Measurements from ENCODE around the gene LARP1.
"Not testable (repeated sequence)": the region's sequence is repeated elsewhere in the genome, so short reads cannot be mapped to it uniquely, and the experiment has no call there.

Gene LARP1

DNA sequence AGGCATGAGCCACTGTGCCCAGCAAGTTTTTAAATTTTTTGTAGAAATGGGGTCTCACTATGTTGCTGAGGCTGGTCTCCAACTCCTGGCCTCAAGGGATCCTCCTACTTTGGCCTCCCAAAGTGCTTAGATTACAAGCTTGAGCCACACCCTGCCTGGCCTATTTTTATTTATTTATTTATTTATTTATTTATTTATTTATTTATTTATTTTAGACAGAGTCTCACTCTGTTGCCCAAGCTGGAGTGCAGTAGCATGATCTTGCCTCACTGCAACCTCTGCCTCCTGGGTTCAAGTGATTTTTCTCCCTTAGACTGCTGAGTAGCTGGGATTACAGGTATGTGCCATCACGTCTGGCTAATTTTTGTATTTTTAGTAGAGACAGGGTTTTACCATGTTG is 18.8 kb upstream of the LARP1 start:
- DNase-seq: not testable (repeated sequence)

DNA sequence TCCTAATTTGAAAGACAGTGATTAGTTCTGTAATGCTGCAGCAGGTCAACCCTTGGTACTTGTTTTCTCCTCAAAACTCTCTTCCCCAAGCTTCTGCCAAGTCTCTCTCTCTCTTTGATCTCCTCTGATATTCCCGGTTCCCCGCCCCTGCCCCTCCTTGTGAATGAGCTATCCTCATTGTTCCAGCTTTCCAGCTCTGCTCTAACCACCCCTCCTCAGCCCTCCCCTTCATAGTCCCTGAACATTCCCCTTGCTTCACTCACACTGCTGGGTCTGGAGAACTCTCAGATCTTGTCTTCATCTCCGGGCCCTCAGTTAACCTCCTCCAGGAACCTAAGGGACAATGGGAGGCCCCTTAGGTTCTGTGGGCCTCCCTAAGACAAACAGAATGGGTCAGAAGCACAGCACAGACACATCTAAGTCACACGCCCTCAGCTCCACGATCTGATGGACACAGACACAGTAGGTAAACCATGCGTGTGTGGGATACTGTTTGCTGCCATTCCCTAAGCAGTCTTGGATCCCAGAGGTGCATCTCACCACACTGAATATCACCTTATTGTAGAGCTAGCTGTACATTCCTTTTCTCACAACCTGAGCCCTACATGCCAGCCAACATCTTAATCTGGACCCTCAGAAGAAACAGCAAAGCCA is 17.4 kb upstream of the LARP1 start:
- DNase-seq: no peak

DNA sequence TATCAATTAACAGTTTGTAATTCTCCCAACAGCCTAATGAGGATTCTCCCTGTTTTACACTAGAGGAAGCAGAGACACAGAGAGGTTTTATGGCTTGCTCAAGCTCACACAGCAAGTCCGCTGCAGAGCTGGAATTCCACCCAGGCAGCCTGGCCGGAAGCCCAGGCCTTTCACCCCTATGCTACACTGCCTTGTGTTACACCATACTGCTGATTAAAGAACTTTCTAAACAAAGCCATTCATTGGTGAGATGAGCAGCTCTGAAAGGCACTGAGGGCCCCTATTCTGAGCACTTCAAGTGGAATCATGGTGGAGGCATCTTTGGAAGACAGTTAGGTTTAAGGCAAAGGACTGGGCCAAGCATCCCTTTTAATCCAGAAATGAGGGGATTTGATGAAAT is 14.7 kb upstream of the LARP1 start:
- DNase-seq: no peak

DNA sequence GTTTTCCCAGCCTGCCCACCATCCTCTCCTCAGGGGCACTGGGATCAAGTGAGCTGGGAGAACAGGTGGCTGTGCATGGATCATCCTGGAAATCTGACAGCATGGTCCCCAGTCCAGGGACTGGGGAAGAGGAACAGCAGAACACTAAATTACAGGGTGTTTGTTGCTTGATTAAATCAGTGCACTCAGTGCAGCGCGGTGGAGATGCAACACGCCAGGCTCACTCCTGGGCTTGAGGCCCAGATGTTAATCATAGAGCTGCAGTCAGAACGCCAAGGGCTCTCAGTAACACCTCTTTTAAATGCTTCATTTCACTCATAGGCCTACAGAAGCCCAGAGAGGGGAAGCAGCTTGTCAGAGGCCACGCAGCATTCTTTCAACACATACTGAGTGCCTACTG is 14.2 kb upstream of the LARP1 start:
- no peak for DNase-seq

DNA sequence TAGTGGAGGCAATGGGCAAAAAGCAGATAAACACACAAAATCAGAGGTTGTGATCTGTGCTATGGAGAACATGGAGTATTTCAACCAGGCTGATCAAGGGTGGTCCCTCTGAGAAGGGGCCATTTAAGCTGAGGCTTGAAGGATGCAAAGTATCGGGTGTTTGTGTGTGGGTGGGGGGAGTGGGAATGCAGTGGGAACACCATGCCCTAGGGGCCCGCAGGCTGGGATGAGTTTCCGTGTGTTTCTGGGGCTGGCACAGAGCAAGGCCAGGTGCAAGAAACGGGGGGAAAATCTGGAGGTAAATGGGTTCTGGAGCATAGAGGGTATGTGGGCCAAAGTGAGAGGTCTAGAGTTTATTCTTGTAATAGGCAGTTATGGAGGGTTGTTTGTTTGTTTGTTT is 13.8 kb upstream of the LARP1 start:
- DNase-seq: no peak

DNA sequence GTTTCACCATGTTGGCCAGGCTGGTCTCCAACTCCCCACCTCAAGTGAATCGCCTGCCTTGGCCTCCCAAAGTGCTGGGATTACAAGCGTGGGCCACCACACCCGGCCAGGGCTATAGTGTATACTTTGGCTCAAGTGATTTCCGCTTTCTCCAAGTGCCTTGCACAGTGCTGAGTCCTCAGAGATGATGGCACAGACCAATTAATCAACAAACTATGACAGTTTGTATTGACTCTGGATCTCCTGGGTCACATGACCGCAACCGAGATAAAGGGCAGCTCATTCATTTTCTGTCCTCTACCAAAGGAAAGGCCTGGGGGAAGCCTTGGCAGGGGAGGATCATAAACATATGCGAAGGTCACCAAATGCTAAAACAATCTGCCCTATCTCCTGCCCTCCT is 11.4 kb upstream of the LARP1 start:
- no peak for DNase-seq

DNA sequence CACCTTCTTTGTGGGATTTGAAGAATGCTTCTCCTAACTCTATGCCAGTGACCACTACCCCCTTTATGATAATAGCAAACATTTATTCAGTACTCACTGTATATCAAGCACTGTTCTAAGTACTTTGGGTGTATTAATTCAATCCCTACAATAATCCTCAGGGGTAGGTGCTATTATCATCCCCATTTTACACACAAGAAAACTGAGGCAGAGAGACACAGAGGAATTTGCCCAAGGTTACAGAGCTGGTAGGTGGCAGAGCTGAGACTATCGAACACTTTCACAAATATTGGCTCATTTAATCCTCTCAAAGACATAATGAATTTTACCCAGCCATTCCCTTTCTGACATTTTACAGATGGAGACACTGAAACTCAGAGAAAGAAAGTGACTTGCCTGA is 9.8 kb upstream of the LARP1 start:
- DNase-seq: no peak

DNA sequence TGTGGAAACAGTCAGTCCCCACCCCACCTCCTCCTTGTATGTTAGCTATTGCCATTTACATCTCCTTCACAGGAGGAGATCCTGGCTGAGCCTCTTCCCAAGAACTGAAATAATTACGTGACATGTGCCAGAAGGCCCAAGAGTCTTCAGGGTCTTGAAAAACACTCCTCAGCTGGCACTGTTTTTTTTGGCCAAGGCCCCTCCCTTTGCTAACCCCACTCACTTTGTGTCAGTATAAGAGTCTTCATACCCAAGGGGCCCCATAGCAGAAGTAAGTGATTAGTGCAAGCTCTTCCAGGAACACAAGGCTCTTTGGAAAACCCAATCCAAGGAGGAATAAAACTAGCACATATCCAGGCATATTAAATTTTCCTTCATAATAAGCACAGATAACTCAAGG is 5.7 kb upstream of the LARP1 start:
- no peak for DNase-seq

DNA sequence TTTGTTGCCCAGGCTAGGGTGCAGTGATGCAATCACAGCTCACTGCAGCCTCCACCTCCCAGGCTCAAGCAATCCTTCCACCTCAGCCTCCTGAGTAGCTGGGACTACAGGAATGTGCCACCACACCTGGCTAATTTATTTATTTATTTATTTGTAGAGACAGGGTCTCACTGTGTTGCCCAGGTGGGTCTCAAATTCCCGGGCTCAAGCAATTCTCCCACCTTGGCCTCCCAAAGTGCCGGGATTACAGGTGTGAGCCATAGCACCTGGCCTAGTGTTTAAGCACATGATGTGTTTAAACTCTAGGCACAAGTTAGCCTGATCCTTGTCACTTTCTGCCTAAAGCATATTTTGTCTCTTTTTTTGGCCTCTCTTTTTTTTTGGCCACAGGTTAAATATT is 4.5 kb upstream of the LARP1 start:
- DNase-seq: not testable (repeated sequence)

DNA sequence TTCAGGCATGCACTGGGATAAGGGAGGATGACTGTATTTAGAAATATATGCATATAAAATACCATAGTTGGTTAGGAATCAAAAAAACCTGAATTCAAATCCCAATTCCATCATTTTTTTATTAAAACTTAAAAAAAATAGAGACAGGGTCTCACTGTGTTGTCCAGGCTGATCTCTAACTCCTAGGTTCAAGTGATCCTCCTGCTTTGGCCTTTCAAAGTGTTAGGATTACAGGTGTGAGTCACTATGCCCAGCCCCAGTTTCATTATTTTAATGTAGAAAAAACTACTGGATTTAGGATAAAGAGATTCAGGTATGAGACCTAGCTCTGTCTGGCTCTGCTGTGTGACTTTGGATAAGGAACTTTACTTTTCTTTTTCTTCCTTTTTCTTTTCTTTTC is 3.3 kb upstream of the LARP1 start:
- DNase-seq: no peak

DNA sequence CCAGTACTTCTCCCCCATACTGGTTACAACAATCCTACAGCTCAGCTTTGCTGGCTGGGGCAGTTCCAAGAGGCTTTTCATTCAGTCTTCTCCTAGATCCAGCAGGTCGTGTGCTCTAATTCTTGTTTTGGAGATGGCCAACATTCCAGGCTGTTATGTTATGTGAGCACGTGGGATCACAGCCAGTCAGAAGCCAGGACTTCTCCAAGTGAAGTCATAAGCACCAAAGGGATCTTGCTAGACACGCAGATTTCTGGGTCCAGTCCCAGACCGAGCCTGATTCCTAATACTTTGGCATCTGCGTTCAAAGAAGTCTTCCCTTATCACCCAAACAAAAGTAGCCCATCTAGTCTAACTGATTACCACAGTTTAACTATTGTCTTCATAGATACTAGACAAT is 1.4 kb upstream of the LARP1 start:
- DNase-seq: no peak

DNA sequence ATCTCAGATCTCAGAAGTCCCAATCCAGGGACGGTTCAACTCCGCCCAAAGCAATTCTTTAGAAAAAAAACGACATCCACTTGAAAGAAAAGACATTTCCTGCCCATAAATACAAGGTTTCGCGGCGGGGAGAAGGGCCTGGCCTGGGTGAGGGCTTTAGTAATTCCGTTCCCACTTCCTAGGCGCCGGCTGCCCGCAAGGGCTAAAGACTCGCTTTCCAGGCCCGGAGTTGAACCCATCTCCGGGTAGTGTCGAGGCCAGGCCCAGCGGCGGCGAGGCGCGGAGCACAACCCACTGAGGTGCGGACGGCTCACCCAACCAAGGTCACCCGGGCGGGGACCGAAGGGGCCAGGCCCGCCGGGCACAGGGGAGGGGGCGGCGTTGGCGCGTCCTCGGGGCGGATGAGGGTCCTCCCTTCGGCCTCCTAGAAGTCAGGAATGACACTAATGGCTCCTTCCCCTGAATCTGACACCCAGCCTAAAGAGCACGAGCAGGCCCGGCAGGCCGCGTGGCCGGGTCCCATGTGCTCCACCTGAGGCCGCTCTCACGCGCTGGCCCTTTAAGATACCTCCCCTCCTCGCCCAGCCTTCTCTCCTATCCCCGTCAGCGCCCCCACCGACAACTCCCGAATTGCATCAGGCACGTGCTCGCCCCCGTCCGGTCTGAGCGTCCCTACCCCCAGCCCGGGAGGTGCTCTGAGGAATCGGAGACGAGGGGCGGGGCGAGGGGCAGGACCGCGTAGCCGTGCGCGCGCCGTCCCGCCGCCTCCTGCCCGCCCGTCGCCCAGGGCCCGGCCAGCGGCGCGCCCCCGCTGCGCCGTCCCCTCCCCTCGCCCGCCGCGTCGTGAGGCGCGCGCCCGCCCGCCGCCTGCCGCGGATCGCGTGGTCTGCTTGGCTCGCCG is 467 bp upstream of the LARP1 start:
- peak; percentile 99 for DNase-seq

DNA sequence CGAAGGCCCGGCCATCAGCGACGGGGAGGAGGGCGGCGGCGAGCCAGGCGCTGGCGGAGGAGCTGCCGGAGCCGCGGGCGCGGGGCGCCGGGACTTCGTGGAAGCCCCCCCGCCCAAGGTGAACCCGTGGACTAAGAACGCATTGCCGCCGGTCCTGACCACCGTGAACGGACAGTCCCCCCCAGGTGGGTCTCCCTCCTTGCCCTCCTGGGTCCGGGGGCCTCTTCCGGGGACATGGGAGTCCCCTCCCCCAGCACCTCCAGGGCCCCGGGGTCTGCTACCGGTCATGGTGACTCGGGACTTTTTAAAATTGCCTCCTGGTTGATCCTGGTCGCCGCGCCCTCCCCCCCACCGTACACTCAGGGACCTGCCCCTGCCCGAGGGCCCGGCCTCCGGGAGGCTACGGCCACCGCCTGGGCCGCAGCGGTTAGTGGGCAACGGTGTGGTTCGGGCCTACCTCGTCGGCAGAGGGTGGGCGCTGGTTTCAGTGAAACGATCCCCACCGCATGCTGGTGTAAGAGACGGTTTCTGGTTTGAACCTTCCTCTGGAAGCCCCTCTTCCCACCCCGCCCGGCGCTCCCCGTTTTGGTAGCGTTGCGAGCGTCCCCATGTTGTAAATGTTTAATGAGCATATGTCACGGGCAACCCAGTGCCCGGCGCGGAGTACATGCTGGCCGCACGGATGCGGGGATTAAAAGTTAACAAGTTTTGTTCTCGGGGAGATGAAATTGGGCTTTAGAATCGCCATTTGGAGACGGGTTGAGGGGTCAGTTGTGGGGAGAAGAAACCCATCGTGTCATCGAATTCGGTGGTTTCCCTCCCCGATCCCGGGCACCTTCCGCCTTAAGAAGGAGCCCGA is 1.1 kb downstream of the LARP1 start:
- no peak for DNase-seq

DNA sequence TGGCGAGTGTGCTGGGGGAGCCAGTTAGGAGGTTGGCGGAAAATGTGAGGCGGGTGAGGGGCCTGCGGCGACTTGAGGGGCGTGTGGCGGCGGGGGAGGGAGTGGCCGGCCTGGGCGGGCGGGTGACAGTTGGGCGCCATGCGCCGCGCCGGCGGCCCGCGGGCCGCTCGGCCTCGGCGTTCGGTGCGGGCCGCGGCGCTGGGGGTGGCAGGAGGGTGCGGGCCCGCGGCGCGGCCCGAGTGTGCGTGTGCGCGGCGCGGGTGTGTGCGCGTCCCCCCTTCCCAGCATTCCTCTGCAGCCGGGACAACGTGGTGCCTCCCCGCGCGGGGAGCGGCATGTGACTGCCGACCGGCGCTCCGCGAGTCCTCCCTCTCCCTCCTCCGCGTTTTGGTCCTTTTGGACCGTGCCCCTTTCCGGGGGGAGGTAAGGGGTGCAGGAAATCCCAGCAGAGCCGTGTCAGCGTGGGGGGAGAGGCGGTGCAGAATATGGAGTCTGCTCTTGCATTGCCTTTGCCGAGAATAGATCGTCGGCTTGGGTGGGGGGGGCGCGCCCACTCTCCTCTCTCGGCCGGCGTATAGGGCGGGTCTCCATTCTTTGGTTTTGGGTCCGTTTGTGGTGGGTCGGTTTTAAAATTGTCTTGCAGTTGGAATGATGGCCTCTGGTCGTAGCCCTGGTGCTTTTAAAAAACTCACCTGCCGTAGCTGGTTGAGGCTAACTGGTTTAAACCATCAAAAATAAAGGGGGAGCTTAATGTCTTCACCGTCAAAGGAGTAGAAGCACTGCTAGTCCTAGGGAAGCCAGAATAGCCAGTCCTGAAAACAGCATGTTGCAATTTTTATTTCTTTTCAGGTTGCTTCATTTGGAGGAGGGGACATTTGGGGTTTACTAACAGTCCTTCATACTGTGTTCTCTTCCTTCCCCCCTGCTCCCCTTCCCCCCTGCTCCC is 2.0 kb downstream of the LARP1 start:
- DNase-seq: no peak

DNA sequence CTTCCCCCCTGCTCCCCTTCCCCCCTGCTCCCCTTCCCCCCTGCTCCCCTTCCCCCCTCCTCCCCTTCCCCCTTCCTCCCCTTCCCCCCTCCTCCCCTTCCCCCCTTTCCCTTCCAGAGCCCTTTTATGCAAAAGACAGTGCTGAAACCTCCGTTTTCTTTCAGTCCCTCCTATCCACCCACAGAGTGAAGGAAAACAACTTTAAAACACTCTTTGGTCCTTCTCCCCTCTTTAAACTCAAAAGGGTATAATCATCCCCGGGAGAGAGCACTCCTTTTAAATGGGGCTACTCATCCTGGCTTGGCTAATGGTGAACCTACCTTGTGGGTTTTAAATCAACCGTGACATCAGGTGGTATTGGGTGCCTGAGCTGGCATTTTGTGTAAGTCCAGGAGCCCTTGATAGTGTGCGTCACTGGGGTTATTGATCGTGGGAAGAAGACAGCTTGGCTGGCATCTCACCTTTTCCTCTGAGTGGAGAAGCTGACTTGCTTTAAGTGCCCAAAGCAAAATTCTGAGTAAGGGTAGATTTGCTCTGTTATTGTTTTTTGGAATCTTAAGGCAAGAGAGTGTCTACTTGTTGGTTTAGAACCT is 2.7 kb downstream of the LARP1 start:
- DNase-seq: no peak

DNA sequence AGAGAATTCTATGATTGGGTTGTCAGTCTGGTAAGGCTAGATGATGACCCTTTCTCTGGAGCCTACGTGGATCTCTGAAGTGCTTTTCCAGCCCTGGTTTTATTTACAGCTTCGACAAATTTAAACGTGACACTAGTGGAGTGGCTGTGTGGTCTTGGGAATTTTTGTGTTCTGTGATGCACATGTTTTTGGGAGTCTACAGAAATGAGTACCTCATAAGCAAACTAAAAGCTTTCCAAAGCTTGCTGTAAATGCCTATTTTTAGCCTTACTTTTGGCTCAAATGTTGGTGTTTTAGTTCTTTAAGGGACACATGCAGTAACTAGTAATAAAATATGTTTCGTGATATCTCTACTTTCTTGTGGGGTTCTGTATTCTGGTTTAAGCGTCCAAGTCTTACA is 3.3 kb downstream of the LARP1 start:
- no peak for DNase-seq

DNA sequence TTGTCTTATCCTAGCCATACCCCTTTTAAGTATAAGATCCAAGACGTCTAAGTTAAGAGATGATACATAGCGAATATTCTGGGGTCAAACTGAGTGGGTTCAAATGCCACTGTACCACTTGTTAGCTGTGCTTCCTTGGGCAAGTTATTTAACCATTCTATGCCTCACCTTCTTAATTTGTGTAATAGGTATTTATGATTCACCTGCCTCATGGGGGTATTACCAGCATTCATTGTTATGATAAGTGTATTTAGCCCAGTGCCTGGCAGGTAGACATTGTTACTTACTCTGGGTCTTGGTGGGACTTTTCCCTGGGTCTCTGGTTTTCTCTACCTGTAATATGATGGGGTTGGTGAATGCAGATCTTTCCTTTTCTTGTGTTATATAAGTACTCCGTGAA is 3.8 kb downstream of the LARP1 start:
- DNase-seq: no peak

DNA sequence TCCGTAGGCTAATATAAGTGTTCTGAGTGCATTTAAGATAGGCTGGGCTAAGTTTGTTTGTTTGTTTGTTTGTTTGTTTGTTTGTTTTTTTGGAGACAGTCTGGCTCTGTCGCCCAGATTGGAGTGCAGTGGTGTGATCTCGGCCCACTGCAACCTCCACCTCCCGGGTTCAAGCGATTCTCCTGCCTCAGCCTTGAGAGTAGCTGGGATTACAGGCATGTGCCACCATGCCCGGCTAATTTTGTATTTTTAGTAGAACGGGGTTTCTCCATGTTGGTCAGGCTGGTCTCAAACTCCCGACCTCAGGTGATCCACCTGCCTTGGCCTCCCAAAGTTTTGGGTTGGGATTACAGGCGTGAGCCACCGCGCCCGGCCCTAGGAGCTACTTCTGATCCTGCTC is 4.7 kb downstream of the LARP1 start:
- DNase-seq: not testable (repeated sequence)

DNA sequence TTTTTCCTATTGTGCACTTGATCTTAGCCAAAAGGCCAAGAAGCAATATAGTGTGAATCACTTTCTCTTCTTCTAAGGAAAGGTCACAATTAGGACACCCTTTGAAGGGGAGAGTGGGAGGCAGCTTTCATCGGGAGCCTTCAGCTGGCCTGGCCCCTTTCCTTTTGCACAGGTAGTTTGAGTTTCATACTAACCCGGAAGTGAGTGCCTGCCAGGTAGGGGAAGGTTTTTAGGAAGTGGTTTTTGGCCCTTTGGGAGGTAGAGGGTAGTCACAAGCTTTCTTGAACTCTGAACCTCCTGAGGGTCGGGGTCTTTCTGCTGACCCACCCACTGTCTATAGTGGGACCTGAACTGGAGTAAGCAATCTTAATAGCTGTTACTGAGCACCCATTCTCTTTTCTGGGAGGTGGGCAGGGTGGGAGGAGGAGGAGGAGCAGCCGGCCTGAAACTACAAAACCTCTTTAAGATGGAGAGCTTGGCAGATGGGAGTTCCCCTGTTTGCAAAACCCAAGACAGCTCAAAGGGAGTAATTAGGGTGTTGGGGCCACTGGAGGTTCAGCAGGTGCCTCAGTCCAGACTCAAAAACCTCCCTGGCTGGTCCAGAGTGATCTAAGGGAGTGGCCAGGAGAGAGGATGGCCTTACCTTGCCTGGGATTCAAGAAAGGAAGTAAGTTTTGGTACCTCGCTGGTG is 6.0 kb downstream of the LARP1 start:
- DNase-seq: no peak

DNA sequence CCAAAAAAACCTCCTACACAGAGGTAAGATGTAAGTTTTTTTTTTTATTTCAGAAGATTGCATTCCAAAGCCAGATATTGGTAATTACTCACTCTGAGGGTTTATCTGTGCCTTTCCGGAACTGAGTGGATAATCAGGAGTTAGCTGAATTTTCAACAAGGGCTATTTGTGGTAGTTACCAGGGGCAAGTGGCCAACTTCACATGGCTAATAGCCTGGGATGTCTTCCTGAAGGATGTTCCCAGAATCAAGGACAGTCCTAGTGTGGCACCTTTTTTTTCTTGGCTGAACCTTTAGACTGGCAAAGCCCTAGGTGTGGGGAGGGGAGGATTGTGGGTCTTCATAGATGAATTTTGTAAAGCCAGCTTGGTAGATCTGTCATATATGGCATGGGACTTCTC is 7.1 kb downstream of the LARP1 start:
- DNase-seq: no peak

DNA sequence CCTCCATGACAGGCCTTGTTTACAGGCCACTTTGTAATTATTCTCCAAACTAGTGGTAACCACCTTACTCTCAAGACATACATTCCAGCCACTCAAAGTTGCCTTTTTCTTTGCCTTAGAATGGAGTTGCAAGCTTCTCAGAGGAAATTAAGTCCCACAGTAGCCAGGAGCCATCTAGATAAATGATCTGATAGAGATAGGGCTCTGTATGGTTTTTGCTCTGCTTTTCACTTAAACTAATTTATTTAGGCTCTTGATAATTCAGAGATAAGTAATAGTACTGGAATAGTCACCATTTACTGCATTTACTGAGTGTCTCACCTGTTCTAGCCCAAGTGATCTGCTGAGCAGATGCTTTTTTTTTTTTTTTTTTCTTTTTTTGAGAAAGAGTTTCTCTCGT is 7.5 kb downstream of the LARP1 start:
- no peak for DNase-seq
